Glutamatergic neuron (in vitro differentiated cells): ENCODE measurements around the gene FSTL1. TPM values are rescaled to one million over a fixed set of nuclear protein-coding genes. Genes with fewer than 3 reads are reported as not detected.

Experiments used
- DNase-seq: peaks from one replicate; pipeline ENCODE4 v3.0.0; 2022
- H3K27ac Mint-ChIP-seq: one replicate; pipeline ENCODE4 v1.8.0; 2020; ENCODE audit warnings: mild to moderate bottlenecking, mixed read lengths, inconsistent platforms; ENCODE audit not compliant: unreplicated experiment
- H3K27me3 Mint-ChIP-seq: one replicate; pipeline ENCODE4 v1.8.0; 2020; ENCODE audit warnings: mild to moderate bottlenecking, moderate library complexity, mixed read lengths, inconsistent platforms; ENCODE audit not compliant: unreplicated experiment
- H3K36me3 Mint-ChIP-seq: one replicate; pipeline ENCODE4 v1.8.0; 2020; ENCODE audit warnings: mild to moderate bottlenecking, mixed read lengths, inconsistent platforms; ENCODE audit not compliant: unreplicated experiment
- H3K4me1 Mint-ChIP-seq: one replicate; pipeline ENCODE4 v1.8.0; 2020; ENCODE audit warnings: mild to moderate bottlenecking, low read depth, mixed read lengths, inconsistent platforms; ENCODE audit not compliant: unreplicated experiment
- H3K4me3 Mint-ChIP-seq: one replicate; pipeline ENCODE4 v1.8.0; 2020; ENCODE audit warnings: mild to moderate bottlenecking, mixed read lengths, inconsistent platforms; ENCODE audit not compliant: unreplicated experiment
- H3K9me3 Mint-ChIP-seq: one replicate; pipeline ENCODE4 v1.8.0; 2020; ENCODE audit warnings: mild to moderate bottlenecking, moderate library complexity, mixed read lengths, inconsistent platforms; ENCODE audit not compliant: unreplicated experiment
- CTCF ChIP-seq: fragments of 200-600 bp; sonication (generic); IDR thresholded peaks from one replicate; pipeline ENCODE4 v1.5.0; 2021; ENCODE audit not compliant: partially characterized antibody, unreplicated experiment
- total RNA-seq: library from RNA; stranded (reverse); fragmentation: NEBNext Ultra II Directional; extraction: Animal tissue kit (Norgen Biotek cat#: 25700); gene quantifications from one replicate; pipeline ENCODE4 v1.2.1, GENCODE V29; 2021; ENCODE audit not compliant: unreplicated experiment

The FSTL1 gene
- total RNA-seq, 1 donor from 2014 or later, result 206 TPM

- no peak overlapping the region for H3K4me3 Mint-ChIP-seq
- no peaks in the 10 kb centered on the region for H3K36me3 Mint-ChIP-seq
- DNase-seq, result no peak
- H3K27ac Mint-ChIP-seq, result no peak overlapping the region
- peaks cover 4% of the 10 kb centered on the region for H3K4me1 Mint-ChIP-seq
- H3K9me3 Mint-ChIP-seq, result peaks cover 2% of the 10 kb centered on the region
- H3K27me3 Mint-ChIP-seq, result no peaks in the 10 kb centered on the region
- no peak for TF ChIP-seq CTCF
These were observed 22.6 kb upstream of the FSTL1 start for GRCh38 chr3:120473389-120473788.

- Mint-ChIP-seq H3K27me3 (no peaks in the 10 kb centered on the region), H3K4me3 (no peak overlapping the region), H3K4me1 (no peaks in the 10 kb centered on the region), H3K9me3 (peaks cover 2% of the 10 kb centered on the region), H3K27ac (no peak overlapping the region), H3K36me3 (peaks cover 5% of the 10 kb centered on the region)
- DNase-seq, result no peak
- TF ChIP-seq CTCF, result no peak
These were observed 21.5 kb upstream of the FSTL1 start for GRCh38 chr3:120472121-120472844.

GRCh38 chr3:120471643-120472042 lies 20.9 kb upstream of the FSTL1 start:
- TF ChIP-seq CTCF, result no peak
- H3K27me3 Mint-ChIP-seq, result no peaks in the 10 kb centered on the region
- H3K4me3 Mint-ChIP-seq, result no peak overlapping the region
- no peak for DNase-seq
- no peaks in the 10 kb centered on the region for H3K4me1 Mint-ChIP-seq
- peaks cover 2% of the 10 kb centered on the region for H3K9me3 Mint-ChIP-seq
- peaks cover 5% of the 10 kb centered on the region for H3K36me3 Mint-ChIP-seq
- no peak overlapping the region for H3K27ac Mint-ChIP-seq

- Mint-ChIP-seq H3K27ac (no peak overlapping the region), H3K36me3 (peaks cover 5% of the 10 kb centered on the region), H3K9me3 (peaks cover 2% of the 10 kb centered on the region), H3K4me1 (no peaks in the 10 kb centered on the region), H3K4me3 (no peak overlapping the region), H3K27me3 (no peaks in the 10 kb centered on the region)
- no peak for TF ChIP-seq CTCF
- DNase-seq, result no peak
These were observed 20.1 kb upstream of the FSTL1 start for GRCh38 chr3:120470870-120471269.

- Mint-ChIP-seq H3K9me3 (peaks cover 2% of the 10 kb centered on the region), H3K27me3 (no peaks in the 10 kb centered on the region), H3K4me3 (no peak overlapping the region), H3K4me1 (no peaks in the 10 kb centered on the region), H3K27ac (no peak overlapping the region), H3K36me3 (peaks cover 5% of the 10 kb centered on the region)
- TF ChIP-seq CTCF, result no peak
- no peak for DNase-seq
These were observed 19.1 kb upstream of the FSTL1 start for GRCh38 chr3:120469882-120470301.
